Naive thymus-derived CD8-positive, alpha-beta T cell (primary cell): ENCODE data around the gene ENPP6. TPM values are rescaled to one million over a fixed set of nuclear protein-coding genes. Genes with fewer than 3 reads are reported as not detected.
"Not testable (repeated sequence)": the region's sequence is repeated elsewhere in the genome, so short reads cannot be mapped to it uniquely, and the experiment has no call there.

Experiments
- ATAC-seq, 2 donors: fragments of 150-1000 bp; cut with Tn5 transposase in 1 of 2; sonication (Bioruptor Pico), chemical (Tn5 transposase) in 1 of 2; 1 replicate in 1 of 2; 2 replicates in 1 of 2; pipeline ENCODE4 v1.10.0; 2021; ENCODE audit warnings: mild to moderate bottlenecking in 2 of 2, moderate library complexity in 2 of 2
- POLR2A ChIA-PET: fragments of 350-600 bp; sonication (Branson Sonifier 250); formaldehyde crosslinking; loops from one replicate; lab custom pipeline; 2021; ENCODE audit warnings: antibody characterized with exemption; lab: Charles Lee
- DNase-seq, 10 donors: peaks; one replicate each; pipeline versions ENCODE4 v3.0.0 to v3.0.0-alpha.2; 2020 to 2022
- H3K27ac Mint-ChIP-seq, 10 donors: one replicate each; pipeline ENCODE4 v1.8.0; 2020 to 2022; ENCODE audit warnings: mild to moderate bottlenecking in 10 of 10, mixed read lengths in 10 of 10, moderate library complexity in 4 of 10, inconsistent platforms in 1 of 10
- H3K27me3 Mint-ChIP-seq, 5 donors: one replicate each; pipeline ENCODE4 v1.8.0; 2021 to 2022; ENCODE audit warnings: mixed read lengths in 5 of 5
- H3K36me3 Mint-ChIP-seq, 3 donors: one replicate each; pipeline ENCODE4 v1.8.0; 2020 to 2022; ENCODE audit warnings: mixed read lengths in 3 of 3, mild to moderate bottlenecking in 2 of 3, inconsistent platforms in 1 of 3
- H3K4me1 Mint-ChIP-seq, 4 donors: one replicate each; pipeline ENCODE4 v1.8.0; 2021 to 2022; ENCODE audit warnings: mixed read lengths in 4 of 4
- H3K4me3 Mint-ChIP-seq, 10 donors: one replicate each; pipeline ENCODE4 v1.8.0; 2020 to 2022; ENCODE audit warnings: mild to moderate bottlenecking in 10 of 10, mixed read lengths in 10 of 10, moderate library complexity in 6 of 10, inconsistent platforms in 1 of 10
- H3K9me3 Mint-ChIP-seq, 9 donors: one replicate each; pipeline ENCODE4 v1.8.0; 2020 to 2022; ENCODE audit warnings: mixed read lengths in 9 of 9, mild to moderate bottlenecking in 3 of 9, inconsistent platforms in 1 of 9, moderate library complexity in 1 of 9
- polyA plus RNA-seq, 3 donors: library from polyadenylated mRNA; unstranded; fragments of 300-500 nt; fragmentation: Illumina TruSeq; gene quantifications; one replicate each; pipeline ENCODE4 v1.2.3, GENCODE V29; 2021
- total RNA-seq, 8 experiments: library from RNA in 2 of 8; stranded (reverse) in 2 of 8; gene quantifications; one replicate each; pipeline ENCODE4 v1.2.3 and lab custom pipeline; 2021 to 2026

ENPP6 gene
- total and polyA plus RNA-seq, 5 experiments from 2014 or later: 0.08 TPM; not detected in 4

DNA sequence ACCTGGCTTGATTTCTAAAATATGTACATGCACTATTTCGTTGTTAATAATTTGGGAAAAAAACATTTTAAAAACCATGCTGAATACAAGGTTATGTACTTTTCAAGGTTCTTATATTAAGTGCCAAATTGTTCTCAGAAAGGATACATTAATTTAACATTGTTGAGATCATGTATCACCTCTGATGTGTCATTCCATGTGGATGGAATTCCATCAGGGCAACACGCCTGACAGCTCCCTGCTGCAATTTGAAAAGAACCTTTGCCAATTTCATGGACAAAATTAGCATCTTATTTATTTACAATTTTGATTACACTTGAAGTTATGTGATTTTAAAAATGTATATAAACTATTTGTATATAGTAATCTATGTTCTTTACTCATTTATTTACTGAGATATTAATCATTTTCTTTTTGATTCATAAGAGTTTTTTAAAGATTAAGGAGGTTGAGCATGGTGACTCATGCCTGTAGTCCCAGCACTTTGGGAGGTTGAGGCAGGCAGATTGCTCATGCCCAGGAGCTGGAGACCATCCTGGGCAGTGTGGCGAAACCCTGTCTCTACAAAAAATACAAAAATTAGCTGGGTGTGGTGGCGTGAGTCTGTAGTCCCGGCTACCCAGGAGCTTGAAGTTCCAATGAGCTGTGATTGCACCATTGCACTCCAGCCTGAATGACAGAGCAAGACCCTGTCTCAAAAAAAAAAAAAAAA is 142.8 kb downstream of the ENPP6 start:
- POLR2A ChIA-PET: no interaction called here
- H3K4me3 Mint-ChIP-seq: no peak overlapping the region
- H3K9me3 Mint-ChIP-seq: peaks cover 5 to 34% (median 22%) of the 10 kb centered on the region in 9 donors
- H3K36me3 Mint-ChIP-seq: peaks cover 0 to 16% (median 0%) of the 10 kb centered on the region in 3 donors
- ATAC-seq (no peak), DNase-seq (no peak)
- no peaks in the 10 kb centered on the region for H3K4me1 Mint-ChIP-seq
- H3K27me3 Mint-ChIP-seq: peaks cover 8 to 37% (median 18%) of the 10 kb centered on the region in 5 donors
- H3K27ac Mint-ChIP-seq: no peak overlapping the region

DNA sequence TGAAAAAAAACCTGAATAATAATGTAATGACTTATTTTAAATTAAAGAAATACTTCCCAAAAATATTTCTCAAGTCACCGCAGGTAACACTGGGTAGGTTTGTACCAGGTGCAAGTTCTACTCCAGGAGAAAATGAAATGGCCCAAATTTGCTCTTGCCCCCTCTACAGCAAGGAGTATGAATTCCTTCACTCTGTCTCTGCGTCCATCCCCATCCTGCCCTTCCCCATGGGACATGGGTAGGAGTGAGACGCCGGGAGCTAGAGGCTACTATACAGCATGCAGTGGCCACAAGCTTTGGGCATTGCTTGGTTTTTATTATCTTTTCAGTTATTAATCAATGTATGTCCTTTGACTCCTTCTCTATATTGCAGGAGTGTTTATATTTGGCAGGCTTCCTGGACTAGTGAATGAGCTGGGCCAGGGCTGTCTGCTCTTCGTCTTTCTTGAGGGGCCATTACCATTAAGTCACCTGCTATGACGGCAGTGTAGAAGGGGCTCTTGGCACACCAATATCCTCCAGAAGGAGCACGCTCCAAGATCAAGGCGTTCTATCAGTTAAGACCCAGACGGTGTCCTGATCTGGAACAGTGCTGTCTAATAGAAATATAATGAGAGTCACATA is 149.6 kb downstream of the ENPP6 start:
- H3K36me3 Mint-ChIP-seq: peaks cover 0 to 12% (median 0%) of the 10 kb centered on the region in 3 donors
- no peaks in the 10 kb centered on the region for H3K4me1 Mint-ChIP-seq
- peaks cover under 1 to 22% (median 14%) of the 10 kb centered on the region in 9 donors for H3K9me3 Mint-ChIP-seq
- DNase-seq: no peak
- H3K27ac Mint-ChIP-seq: no peak overlapping the region
- POLR2A ChIA-PET: no interaction called here
- peaks cover 3 to 18% (median 10%) of the 10 kb centered on the region in 5 donors for H3K27me3 Mint-ChIP-seq
- no peak for ATAC-seq
- no peak overlapping the region for H3K4me3 Mint-ChIP-seq

DNA sequence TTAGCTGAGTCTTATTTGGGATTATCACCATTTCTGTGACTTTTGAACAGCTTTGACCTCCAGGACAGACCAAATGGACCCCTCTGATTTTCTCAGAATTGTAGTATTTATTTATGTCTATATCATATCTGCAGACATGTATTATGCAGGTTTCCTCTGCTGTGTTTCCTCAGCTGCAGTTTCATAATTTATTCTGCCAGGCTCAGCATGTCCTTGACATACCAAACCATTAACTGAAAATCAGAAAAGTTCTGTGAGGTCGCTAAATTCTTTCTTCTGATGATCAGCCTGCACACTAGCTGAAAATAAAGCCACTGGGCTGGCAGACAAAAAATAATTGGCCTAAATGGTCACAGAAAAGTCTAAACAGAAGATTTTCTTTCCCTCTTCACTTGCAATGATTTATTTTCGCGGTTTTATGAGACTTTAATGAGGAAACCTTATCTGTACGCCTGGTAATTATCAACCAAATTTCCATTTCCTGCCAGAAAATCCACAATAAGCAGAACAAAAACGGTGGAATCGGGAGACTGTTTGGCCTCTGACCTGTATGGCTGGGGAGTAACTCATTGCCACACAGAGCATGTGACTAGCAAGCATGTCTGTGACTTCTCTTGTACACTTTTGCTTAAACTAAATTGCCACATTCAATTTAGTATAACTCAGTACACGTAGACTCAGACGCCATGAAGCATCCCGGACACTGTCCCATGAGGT is 150.9 kb downstream of the ENPP6 start:
- H3K36me3 Mint-ChIP-seq: peaks cover 0 to 2% (median 0%) of the 10 kb centered on the region in 3 donors
- no peaks in the 10 kb centered on the region for H3K4me1 Mint-ChIP-seq
- H3K9me3 Mint-ChIP-seq: peaks cover 0 to 10% (median 4%) of the 10 kb centered on the region in 9 donors
- H3K27me3 Mint-ChIP-seq: peaks cover 3 to 18% (median 10%) of the 10 kb centered on the region in 5 donors
- no peak for DNase-seq
- no peak overlapping the region for H3K27ac Mint-ChIP-seq
- ATAC-seq: no peak
- POLR2A ChIA-PET: no interaction called here
- H3K4me3 Mint-ChIP-seq: no peak overlapping the region

DNA sequence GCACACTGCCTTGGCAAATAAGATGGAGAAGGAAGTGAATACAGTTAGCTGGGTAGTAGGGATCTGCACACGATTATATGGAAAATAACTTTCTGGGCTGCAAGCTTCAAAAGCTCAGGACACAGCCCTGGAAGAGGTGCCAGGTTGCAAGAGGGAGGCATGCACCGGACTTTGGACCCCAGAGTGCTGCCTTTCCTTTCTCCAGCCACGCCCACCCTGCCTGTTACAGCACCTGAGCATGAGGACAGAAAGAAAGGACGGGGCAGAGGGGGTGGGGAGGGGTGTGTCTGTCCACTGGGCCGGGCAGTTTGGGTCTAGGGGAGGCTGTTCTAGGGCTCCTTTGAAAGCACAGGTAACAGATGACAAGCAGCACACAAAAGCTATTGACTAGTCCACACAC is 152.8 kb downstream of the ENPP6 start:
- Mint-ChIP-seq H3K36me3 (no peaks in the 10 kb centered on the region), H3K27me3 (peaks cover 3 to 15% (median 10%) of the 10 kb centered on the region in 5 donors), H3K4me1 (no peaks in the 10 kb centered on the region), H3K27ac (no peak overlapping the region), H3K9me3 (peaks cover 0 to 3% (median 0%) of the 10 kb centered on the region in 9 donors), H3K4me3 (no peak overlapping the region)
- ATAC-seq (no peak), DNase-seq (no peak)
- POLR2A ChIA-PET: no interaction called here

DNA sequence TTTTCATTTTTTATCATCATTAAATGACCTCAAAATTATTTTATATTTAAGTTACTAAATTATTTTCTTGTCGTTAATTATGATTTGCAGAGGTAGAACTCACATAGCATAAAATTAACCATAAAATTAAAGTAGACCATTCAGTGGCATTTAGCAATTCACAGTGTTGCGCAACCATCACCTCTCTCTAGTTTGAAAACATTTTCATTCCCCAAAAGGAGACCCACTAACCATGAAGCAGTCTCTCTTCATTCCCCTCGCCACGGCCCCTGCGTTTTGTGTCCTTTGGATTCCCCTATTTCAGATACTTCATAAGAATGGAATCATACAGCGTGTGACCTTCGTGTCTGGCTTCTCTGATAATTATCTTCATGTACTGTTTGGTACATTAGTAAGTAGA is 154.9 kb downstream of the ENPP6 start:
- H3K4me3 Mint-ChIP-seq: no peak overlapping the region
- POLR2A ChIA-PET: no interaction called here
- H3K9me3 Mint-ChIP-seq: peaks cover 0 to 3% (median 0%) of the 10 kb centered on the region in 9 donors
- ATAC-seq (no peak), DNase-seq (no peak)
- H3K27me3 Mint-ChIP-seq: peaks cover 7 to 16% (median 10%) of the 10 kb centered on the region in 5 donors
- H3K27ac Mint-ChIP-seq: no peak overlapping the region
- H3K36me3 Mint-ChIP-seq: no peaks in the 10 kb centered on the region
- no peaks in the 10 kb centered on the region for H3K4me1 Mint-ChIP-seq

DNA sequence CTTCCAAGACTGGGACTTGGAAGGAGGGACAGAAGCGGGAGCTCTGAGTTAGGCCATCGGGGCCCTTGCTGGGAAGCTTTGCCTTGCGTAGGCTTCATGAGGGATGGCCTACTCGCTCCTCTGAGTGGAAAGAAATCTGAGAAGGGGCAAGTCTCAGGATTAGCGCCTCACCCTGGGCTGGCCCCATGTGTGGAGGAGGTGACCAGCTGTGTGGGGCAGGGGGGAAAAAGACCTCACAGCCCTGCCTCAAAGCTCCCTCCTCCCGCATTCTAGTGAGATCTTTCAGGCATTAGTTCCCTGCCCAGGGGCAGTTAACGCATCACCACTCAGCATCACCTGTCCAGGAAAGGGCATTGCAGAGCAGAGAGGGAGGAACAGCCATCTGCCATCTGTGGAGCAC is 156.1 kb downstream of the ENPP6 start:
- ATAC-seq: no peak
- Mint-ChIP-seq H3K27ac (no peak overlapping the region), H3K36me3 (no peaks in the 10 kb centered on the region), H3K9me3 (peaks cover 0 to 3% (median 0%) of the 10 kb centered on the region in 9 donors), H3K4me3 (no peak overlapping the region), H3K27me3 (peaks cover 5 to 16% (median 10%) of the 10 kb centered on the region in 5 donors), H3K4me1 (no peaks in the 10 kb centered on the region)
- POLR2A ChIA-PET: no interaction called here
- DNase-seq: no peak

DNA sequence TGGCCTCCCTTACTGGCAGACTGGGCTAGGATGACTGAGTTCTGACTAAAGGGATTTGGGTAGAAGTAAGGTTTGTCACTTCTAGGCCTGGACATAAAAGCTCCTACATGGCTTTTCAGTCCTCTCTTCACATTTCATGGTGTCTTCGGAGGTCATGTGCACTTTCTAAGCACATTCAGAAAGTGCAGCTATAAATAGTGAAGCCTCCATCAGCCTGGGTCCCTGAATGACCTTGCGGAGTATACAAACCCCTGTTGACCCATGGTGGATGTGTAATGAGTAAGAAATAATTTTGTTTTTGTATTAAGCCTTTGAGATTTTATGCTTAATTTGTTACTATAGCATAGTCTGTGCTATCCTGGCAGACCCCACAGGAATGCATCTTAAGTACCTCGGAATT is 158.6 kb downstream of the ENPP6 start:
- H3K4me1 Mint-ChIP-seq: no peaks in the 10 kb centered on the region
- no peak overlapping the region for H3K4me3 Mint-ChIP-seq
- H3K9me3 Mint-ChIP-seq: peaks cover 0 to under 1% (median 0%) of the 10 kb centered on the region in 9 donors
- DNase-seq (no peak), ATAC-seq (no peak)
- no peak overlapping the region for H3K27ac Mint-ChIP-seq
- POLR2A ChIA-PET: no interaction called here
- peaks cover 0 to 10% (median 5%) of the 10 kb centered on the region in 5 donors for H3K27me3 Mint-ChIP-seq
- no peaks in the 10 kb centered on the region for H3K36me3 Mint-ChIP-seq

DNA sequence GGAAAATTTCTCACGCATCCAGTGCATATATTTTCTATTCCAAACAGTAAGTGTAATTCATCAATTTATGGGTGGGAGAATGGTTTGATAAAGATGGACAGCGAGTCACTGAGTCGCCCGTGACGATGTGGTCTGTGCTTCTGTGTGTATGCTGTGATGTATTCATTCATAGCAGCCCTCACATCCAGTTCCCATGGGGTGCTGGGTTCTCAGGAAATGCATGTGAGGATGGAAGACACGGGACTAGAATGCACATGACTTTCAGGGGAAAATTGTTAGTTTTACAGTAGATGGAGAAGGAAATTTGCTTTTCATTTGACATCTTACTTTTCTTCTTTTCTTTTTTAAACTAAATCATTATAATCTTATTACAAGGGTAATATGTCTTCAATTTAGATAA is 159.6 kb downstream of the ENPP6 start:
- Mint-ChIP-seq H3K9me3 (no peaks in the 10 kb centered on the region), H3K27me3 (peaks cover 2 to 11% (median 4%) of the 10 kb centered on the region in 5 donors), H3K4me3 (no peak overlapping the region), H3K4me1 (no peaks in the 10 kb centered on the region), H3K36me3 (no peaks in the 10 kb centered on the region), H3K27ac (no peak overlapping the region)
- POLR2A ChIA-PET: no interaction called here
- ATAC-seq (no peak), DNase-seq (no peak)

DNA sequence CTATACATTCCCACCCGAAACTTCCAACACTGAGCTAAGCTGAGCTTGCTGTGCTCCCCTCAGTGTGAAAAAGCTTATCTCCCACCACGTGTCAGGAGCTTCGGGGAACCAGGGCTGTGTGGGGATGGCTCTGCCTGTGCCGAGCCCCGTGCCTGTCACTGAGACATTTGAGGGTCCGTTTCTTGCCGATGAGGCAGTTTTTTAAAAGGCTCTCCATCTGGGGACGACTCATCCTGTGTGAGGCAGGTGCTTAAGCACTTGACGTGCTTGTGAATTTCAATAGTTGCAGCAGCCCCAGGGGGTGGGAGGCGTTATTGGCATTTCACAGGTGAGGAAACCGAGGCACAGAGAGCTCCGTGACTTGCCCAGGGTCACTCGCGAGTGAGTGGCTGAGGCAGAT is 160.8 kb downstream of the ENPP6 start:
- no peaks in the 10 kb centered on the region for H3K4me1 Mint-ChIP-seq
- peaks cover 0 to 1% (median 0%) of the 10 kb centered on the region in 3 donors for H3K36me3 Mint-ChIP-seq
- no peak overlapping the region for H3K27ac Mint-ChIP-seq
- ATAC-seq (no peak), DNase-seq (no peak)
- H3K4me3 Mint-ChIP-seq: no peak overlapping the region
- H3K9me3 Mint-ChIP-seq: peaks cover 0 to 2% (median 0%) of the 10 kb centered on the region in 9 donors
- POLR2A ChIA-PET: no interaction called here
- peaks cover 2 to 18% (median 12%) of the 10 kb centered on the region in 5 donors for H3K27me3 Mint-ChIP-seq

DNA sequence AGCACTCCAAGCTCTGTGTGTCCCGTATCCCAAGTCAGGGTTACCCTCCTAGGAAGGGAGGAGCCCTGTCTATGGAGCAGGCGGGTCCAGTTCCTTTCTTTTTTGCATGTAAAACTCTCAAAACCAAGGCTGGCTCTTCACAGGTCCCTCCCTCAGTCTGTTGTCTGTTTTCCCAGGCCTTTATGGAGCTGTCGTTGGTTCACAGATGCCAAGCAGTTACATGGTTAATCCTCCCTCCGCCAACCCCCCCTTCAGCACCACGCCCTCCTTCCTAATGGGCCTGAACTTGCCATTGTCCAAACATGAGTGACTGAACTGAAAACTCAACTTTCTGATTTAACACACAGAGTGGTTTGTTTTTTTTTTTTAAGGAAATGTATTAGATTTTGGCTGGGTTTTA is 164.2 kb downstream of the ENPP6 start:
- ATAC-seq (no peak), DNase-seq (no peak)
- Mint-ChIP-seq H3K9me3 (peaks cover 0 to 15% (median 5%) of the 10 kb centered on the region in 9 donors), H3K27me3 (peaks cover 14 to 40% (median 18%) of the 10 kb centered on the region in 5 donors), H3K4me3 (no peak overlapping the region), H3K4me1 (no peaks in the 10 kb centered on the region), H3K27ac (no peak overlapping the region), H3K36me3 (peaks cover 0 to 12% (median 0%) of the 10 kb centered on the region in 3 donors)
- POLR2A ChIA-PET: no interaction called here

DNA sequence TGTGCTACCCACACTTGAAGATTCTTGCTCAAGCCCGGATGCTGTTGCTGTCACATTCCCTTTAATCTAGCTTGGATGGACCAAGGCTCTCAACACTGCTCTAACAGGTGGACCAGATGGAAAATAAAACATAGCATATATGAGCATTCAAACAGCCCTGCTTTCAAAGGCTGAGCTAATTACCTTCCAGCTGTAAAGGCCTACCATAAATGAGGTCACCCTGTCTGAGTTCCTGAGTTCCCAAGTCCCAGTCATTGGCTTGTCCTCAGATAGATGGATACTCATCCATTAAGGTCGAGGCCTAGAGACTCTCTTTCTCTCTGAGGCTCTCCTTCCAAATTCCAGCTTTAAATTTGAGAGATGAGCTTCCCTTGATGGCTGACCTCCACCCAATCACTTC is 165.1 kb downstream of the ENPP6 start:
- peaks cover 13 to 47% (median 18%) of the 10 kb centered on the region in 5 donors for H3K27me3 Mint-ChIP-seq
- ATAC-seq: no peak
- H3K36me3 Mint-ChIP-seq: peaks cover 0 to 16% (median 2%) of the 10 kb centered on the region in 3 donors
- H3K9me3 Mint-ChIP-seq: peaks cover 2 to 19% (median 6%) of the 10 kb centered on the region in 9 donors
- DNase-seq: no peak
- POLR2A ChIA-PET: no interaction called here
- H3K4me3 Mint-ChIP-seq: no peak overlapping the region
- no peak overlapping the region for H3K27ac Mint-ChIP-seq
- no peaks in the 10 kb centered on the region for H3K4me1 Mint-ChIP-seq

DNA sequence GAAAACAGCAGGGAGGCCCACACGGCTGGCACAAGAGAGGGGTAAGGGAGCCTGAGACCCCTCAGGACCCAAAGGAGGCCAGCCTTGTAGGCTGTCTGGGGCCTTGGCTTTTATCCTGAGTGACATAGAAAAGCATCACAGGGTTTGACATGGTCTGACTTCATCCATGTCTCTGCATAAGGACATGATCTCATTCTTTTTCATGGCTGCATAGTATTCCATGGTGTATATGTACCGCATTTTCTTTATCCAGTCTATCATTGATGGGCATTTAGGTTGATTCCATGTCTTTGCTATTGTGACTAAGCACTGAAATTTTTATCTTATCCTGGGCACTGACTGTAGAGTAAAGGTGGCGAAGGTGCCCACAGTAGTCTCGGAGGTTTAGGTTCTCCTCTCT is 166.4 kb downstream of the ENPP6 start:
- DNase-seq, H3K4me3 Mint-ChIP-seq, POLR2A ChIA-PET, H3K27ac Mint-ChIP-seq, ATAC-seq, H3K4me1 Mint-ChIP-seq: not testable (repeated sequence)
- H3K9me3 Mint-ChIP-seq: peaks cover 2 to 33% (median 16%) of the 10 kb centered on the region in 9 donors
- peaks cover 16 to 60% (median 22%) of the 10 kb centered on the region in 5 donors for H3K27me3 Mint-ChIP-seq
- H3K36me3 Mint-ChIP-seq: peaks cover 0 to 25% (median 2%) of the 10 kb centered on the region in 3 donors

DNA sequence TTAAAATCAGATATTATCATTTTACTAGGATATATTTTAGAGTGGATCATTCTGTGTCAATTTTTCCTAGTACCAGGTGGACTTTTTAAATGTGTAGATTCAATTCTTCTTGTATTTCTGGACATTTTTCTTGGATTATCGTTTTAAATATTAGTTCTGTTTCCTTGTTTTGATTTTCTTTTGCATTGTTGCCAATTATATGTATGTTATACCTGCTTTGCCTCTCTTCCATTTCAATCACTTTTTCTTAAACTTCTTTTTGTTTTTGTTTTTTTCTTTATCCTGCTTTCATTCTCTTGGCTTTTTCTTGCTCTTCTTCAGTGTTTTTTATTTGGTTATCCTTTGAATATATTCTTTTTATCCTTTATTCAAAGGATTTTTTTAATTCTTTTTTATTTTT is 171.5 kb downstream of the ENPP6 start:
- peaks cover 0 to 24% (median 2%) of the 10 kb centered on the region in 3 donors for H3K36me3 Mint-ChIP-seq
- DNase-seq (no peak), ATAC-seq (no peak)
- POLR2A ChIA-PET: no interaction called here
- no peak overlapping the region for H3K4me3 Mint-ChIP-seq
- no peak overlapping the region for H3K27ac Mint-ChIP-seq
- peaks cover 5 to 37% (median 24%) of the 10 kb centered on the region in 9 donors for H3K9me3 Mint-ChIP-seq
- peaks cover 16 to 68% (median 18%) of the 10 kb centered on the region in 5 donors for H3K27me3 Mint-ChIP-seq
- H3K4me1 Mint-ChIP-seq: no peaks in the 10 kb centered on the region
